Neural cell (in vitro differentiated cells): ENCODE measurements around the gene SKOR2.

Experiments used
- CTCF ChIP-seq: fragments of 450-650 bp; IDR thresholded peaks from 2 replicates; pipeline ENCODE4 v1.5.1; 2014; ENCODE audit warnings: antibody characterized with exemption, mild to moderate bottlenecking, moderate library complexity; ENCODE audit not compliant: poor library complexity, severe bottlenecking
- EP300 ChIP-seq: fragments of 450-650 bp; conservative IDR thresholded peaks from 2 replicates; pipeline ENCODE4 v1.6.1; 2014; ENCODE audit warnings: antibody characterized with exemption, mild to moderate bottlenecking, moderate library complexity; ENCODE audit not compliant: poor library complexity, severe bottlenecking
- EZH2 ChIP-seq: fragments of 200-600, 300-800 bp; shearing (Covaris generic), sonication (generic); IDR thresholded peaks from 2 replicates; pipeline ENCODE4 v1.6.1; 2014; ENCODE audit warnings: antibody characterized with exemption, low read length, borderline replicate concordance, mild to moderate bottlenecking; ENCODE audit not compliant: insufficient read depth, poor library complexity, severe bottlenecking
- MXI1 ChIP-seq: fragments of 450-650 bp; conservative IDR thresholded peaks from 2 replicates; pipeline ENCODE4 v1.6.1; 2014; ENCODE audit warnings: antibody characterized with exemption, mild to moderate bottlenecking; ENCODE audit not compliant: poor library complexity, severe bottlenecking
- POLR2AphosphoS5 ChIP-seq: IDR thresholded peaks from 2 replicates; pipeline ENCODE4 v1.6.1; 2012
- RAD21 ChIP-seq: fragments of 450-650 bp; conservative IDR thresholded peaks from 2 replicates; pipeline ENCODE4 v1.6.1; 2014; ENCODE audit warnings: antibody characterized with exemption, mild to moderate bottlenecking, moderate library complexity
- REST ChIP-seq: IDR thresholded peaks from 2 replicates; pipeline ENCODE4 v1.6.1; 2012; ENCODE audit warnings: borderline replicate concordance
- SMC3 ChIP-seq: fragments of 450-650 bp; conservative IDR thresholded peaks from 2 replicates; pipeline ENCODE4 v1.6.1; 2014; ENCODE audit warnings: antibody characterized with exemption, mild to moderate bottlenecking, moderate library complexity; ENCODE audit not compliant: poor library complexity
- TAF1 ChIP-seq: IDR thresholded peaks from 2 replicates; pipeline ENCODE4 v1.6.1; 2012; ENCODE audit warnings: low read depth

GRCh38 chr18:47191961-47192360 lies 59.5 kb downstream of the SKOR2 start:
- TF ChIP-seq EP300 (no peak), POLR2AphosphoS5 (no peak), CTCF (no peak), TAF1 (no peak), RAD21 (no peak), EZH2 (no peak), SMC3 (no peak), REST (no peak), MXI1 (no peak)
